ENCODE results near the gene CD52. TPM values are rescaled to one million over a fixed set of nuclear protein-coding genes. Genes with fewer than 3 reads are reported as not detected.
"Not testable (repeated sequence)": the region's sequence is repeated elsewhere in the genome, so short reads cannot be mapped to it uniquely, and the experiment has no call there.

Gene CD52
- total RNA-seq, 1 donor from 2014 or later: not detected

DNA sequence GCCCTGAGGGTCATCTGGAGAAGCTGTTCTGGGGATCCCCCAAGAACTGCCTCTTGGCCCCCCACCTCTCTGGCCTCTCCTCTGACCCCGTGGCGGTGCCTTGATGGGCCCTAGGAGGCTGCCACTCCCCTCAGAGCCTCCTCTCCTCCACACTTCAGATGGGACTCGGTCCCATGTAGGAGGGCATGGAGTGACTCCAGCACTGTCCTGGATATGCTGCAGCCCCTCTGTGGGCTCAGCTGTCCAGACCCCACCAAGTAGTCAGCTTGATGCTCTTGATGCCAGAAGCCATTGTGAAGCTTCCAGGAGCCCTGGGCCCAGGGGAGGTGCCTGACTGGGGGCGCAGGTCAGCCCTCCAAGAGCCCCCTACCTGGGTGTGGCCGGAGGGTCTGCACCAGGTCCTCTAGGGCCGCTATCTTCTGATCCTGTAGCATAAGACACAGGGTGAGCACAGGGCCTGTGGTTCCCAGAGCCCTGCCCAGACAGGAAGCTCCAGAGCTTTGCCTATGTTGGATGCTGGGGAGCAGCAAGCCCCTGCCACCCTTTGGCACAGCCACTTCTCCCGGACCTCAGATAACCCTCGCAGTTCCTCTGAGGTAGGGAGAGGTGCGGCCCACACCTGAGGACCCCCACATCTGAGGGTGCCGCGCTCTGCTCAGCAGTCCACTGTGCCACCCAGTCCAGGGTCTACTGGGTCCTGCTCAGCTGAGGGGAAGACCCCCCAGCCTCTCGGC, 20.5 kb upstream of the CD52 start:
- DNase-seq (ENCODE audit: low spot score in 2 of 2) (no peak), FAIRE-seq (no peak)

- FAIRE-seq (no peak), DNase-seq (ENCODE audit: low spot score in 2 of 2) (no peak)
Measured at GRCh38 chr1:26297791-26298124, 20.0 kb upstream of the CD52 start.

DNA sequence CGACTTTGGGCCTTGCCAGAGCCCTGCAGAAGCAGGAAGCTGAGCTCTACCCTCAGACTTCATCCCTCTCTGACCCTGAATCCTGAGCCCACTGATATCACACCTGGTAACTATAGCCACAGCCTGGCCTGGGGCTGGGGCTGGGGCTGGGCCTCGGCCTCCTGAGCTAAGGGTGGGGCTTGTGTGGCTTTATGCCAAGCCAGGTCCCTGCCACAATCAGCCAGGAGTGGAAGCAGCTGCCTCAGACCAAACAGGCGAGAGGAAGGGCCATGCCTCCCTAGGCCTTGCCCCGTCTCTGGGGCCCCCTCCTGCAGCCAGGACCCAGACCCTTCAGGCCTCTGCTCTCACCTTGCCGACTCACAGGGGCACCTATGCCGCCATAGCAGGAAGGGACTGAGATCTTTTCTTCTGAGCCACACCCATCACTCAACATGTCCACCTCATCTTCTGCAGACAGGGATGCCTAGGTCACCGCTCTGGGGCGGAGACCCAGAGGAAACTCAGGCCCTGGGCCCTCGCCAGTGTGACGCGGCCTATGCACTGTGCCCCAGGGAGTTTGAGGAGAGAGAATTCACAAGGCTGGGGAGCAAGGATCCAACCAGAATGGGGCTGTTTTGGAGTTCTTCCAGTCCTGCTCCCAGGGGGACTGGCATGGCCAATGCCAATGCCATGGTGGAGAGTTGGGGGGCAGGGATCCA, 17.0 kb upstream of the CD52 start:
- no peak for FAIRE-seq

GRCh38 chr1:26302733-26303405, 14.9 kb upstream of the CD52 start:
- FAIRE-seq (no peak), DNase-seq (ENCODE audit: low spot score in 2 of 2) (no peak)

More for the DNA sequence above, 17.0 kb upstream of the CD52 start:
- no peak for DNase-seq (ENCODE audit: low spot score in 2 of 2)

GRCh38 chr1:26305667-26306289, 12.0 kb upstream of the CD52 start:
- DNase-seq (ENCODE audit: low spot score in 2 of 2) (no peak), FAIRE-seq (no peak)

DNA sequence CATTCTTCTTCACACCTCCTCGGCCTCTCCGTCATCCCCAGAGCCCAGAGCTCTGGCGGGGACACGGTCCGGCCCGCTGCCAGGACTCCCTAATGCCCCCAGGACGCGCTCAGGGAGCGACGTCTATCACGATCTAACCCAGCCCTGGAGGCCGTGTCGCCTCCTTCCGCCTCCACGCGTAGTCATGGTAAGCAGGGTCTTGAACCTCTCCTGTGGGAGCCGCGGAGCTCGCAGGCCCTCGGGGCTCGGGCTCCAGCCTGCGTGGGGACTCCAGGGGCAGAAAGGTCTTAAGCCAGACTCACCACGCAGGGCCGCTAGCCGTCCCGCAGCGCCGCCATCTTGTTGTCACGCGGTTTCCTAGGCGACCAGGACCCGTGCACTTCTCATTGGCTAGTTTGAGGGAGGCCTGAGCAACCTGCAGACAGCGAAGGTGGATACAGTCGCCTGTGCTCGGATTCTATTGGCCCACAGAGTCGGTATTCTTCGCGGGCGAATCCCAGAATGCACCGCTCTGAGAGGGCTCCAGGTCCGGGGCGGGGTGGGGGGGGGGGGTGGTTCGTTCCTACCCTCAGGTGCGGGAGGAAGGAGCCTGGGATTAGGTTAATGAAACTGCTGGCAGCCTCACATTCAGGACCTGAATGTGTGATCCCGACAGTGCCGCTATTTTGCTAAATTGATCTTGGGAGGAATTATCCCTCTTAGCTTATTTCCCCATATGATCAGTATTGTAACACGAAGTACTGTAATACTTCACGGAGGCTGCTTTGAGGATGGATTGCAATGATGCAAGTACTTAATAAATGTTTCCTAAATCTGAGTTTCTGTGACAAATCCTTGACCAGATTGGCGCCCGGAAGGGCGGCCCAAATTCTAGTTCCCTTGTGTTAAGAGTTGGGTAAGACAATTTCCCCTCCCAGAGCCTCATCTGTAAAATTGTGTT, 11.2 kb upstream of the CD52 start, which contains the start of gene UBXN11:
Gene UBXN11, minus strand, starts transcription at position 347 of the 940 bp plus-strand sequence. CDS start 3,753 bp downstream, outside the sequence.
- FAIRE-seq: no peak
- DNase-seq (ENCODE audit: low spot score in 2 of 2): peak; percentile 56 to 93

GRCh38 chr1:26307363-26307781, 10.4 kb upstream of the CD52 start:
- FAIRE-seq (no peak), DNase-seq (ENCODE audit: low spot score in 2 of 2) (no peak)

GRCh38 chr1:26307966-26308899, 9.5 kb upstream of the CD52 start:
- not testable (repeated sequence) for DNase-seq (ENCODE audit: low spot score in 2 of 2); FAIRE-seq

- FAIRE-seq (no peak), DNase-seq (ENCODE audit: low spot score in 2 of 2) (no peak)
Measured at GRCh38 chr1:26314501-26314900, 3.3 kb upstream of the CD52 start.

DNA sequence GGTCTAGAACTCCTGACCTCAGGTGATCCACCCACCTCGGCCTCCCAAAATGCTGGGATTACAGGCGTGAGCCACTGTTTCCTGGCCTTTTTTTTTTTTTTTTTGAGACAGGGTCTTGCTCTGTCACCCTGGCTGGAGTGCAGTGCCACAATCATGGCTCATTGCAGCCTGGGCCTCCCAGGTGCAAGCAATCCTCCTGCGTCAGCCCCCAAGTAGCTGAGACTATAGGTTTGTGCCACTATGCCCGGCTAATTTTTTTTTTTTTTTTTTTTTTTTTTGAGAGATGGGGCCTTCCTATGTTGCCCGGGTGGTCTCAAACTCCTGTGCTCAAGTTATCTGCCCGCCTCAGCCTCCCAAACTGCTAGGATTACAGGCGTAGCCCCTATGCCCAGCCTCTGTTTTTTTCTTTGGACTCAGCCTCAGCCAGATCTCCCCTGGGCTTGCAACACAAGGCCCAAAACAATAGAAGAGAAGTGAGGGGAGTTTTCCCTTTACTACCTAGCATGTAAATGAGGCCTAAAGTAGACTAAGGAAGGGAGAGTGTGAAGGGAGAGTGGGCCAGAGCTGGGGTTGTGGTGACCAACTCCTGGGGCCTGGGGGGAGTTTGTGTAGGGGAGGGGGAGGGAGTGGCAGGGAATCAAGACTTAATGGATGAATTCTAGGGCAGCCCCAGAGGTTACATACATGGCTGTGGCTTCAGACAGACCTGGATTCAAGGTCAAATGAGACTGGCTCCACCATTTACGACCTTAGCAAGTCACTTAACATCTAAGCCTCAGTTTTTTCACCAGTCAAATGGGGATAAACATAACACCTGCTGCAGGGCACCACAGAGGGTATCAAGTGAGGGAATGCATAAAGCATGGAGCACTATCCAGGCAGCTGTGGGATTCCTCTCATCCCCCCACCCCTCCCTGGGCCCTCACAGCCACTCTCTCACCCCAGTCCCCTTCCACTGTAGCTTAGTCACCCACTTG, 1.6 kb upstream of the CD52 start:
- FAIRE-seq: no peak
- no peak for DNase-seq (ENCODE audit: low spot score in 2 of 2)

GRCh38 chr1:26317146-26317545, 612 bp upstream of the CD52 start:
- DNase-seq (ENCODE audit: low spot score in 2 of 2): no peak
- no peak for FAIRE-seq

DNA sequence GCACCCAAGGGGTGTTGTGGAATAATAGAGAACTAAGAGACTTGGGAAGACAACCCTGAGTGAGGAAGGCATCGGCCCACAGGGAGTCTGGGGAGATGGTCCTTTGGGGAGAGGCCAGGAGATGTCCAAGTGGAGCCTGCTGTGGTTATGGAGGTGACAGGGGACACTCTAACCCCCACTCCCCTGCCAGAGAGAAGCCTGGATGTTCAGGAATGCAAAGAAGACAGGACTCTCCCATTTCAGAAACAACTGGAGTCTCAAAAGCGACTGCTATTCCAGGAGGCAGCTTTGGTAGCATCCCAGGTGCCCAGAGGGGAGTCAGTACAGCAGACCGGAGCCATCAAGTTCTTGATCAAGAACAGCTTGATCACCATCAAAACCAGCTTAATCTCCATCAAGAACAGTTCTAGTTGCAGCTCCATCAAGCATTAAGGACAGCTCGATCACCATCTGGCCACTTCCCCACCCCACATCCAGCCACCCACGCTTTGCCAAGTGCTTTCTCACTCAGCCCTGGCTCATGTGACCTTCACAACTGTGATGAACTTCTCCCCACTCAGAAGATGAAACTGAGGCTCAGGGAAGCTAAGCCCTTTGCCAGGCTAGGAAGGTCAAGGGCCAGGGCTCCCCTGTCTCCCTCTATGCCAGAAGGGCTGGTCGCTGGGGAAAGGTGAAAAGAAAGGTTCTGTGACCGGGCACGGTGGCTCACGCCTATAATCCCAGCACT, 743 bp downstream of the CD52 start:
- FAIRE-seq: no peak

DNA sequence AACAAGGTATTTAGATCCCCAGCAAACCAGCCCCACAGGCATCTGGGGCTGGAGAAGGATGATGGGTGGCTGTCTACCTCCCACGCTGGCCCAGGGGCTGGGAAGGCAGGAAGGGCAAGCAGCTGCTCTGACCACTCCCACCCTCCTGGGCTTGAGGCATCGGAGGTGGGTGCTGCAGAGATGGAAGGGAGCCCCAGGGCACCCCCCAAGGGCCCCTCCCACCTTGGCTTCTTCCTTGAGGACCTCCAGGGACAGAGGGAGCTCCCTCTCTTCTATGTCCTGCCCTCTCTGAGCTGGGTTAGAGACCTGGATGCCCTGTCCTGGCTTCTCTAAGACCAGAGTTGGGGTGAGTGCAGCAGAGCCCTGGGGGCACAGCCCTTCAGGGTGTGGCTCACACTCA, 3.1 kb downstream of the CD52 start:
- FAIRE-seq (no peak), DNase-seq (ENCODE audit: low spot score in 2 of 2) (no peak)

More for the DNA sequence above, 743 bp downstream of the CD52 start:
- DNase-seq (ENCODE audit: low spot score in 2 of 2): no peak

DNA sequence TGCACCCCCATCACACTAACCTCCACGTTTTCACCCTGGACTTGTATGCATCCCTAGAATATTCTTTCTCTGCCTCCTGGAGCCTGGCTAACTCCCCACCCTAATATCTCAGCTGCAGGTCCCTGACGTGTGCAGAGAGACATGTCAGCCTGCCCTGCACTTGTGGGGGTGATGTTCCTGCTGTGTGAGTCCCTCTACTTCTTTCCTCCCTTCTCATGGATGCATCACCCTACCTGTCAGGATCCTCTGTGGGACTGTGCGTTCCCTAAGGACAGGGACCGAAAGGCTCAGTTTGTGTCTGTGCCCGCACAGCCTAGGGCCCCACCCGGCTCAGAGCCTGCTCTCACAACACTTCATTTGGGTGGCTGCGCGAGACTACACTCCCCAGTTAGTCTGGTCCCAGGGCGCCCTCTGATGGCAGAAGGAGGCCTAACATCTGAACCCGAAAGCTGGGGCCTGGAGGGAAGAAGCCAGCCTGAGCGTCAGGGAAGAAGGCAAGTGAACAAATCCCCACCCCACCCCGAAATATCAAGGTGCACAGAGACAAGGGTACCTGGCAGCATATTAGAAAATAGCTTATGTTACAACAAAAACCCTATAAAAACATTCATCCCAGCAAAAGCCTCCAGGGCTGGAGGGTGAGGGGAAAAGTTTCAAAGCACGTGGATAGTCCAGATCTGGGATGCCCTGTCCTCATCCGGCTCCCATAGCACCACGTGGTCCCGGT, 3.7 kb downstream of the CD52 start:
- FAIRE-seq: peak; percentile 17

GRCh38 chr1:26322042-26322331, 4.2 kb downstream of the CD52 start:
- no peak for FAIRE-seq

More for the DNA sequence above, 3.7 kb downstream of the CD52 start:
- peak; percentile 66 to 88 for DNase-seq (ENCODE audit: low spot score in 2 of 2)

DNA sequence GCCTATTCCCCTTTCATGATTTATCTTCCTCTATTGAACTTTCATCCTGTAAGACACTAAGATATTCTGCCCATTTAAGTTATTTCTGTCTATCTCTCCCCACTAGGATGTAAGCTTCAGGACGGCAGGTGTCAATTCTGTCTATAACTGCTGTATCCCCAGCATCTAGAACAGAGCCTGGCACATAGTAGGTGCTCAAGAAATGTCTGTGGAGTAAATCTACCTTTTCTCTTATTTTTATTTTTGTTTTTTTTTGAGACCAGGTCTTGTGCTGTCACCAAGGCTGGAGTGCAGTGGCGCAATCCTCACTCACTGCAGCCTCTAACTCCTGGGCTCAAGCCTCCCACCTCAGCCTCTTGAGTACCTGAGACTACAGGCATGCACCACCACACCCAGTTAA, 5.6 kb downstream of the CD52 start:
- no peak for DNase-seq (ENCODE audit: low spot score in 2 of 2)
- FAIRE-seq: no peak

More at GRCh38 chr1:26322042-26322331, 4.2 kb downstream of the CD52 start:
- DNase-seq (ENCODE audit: low spot score in 2 of 2): no peak

Measured in frontal cortex (tissue), 4 donors.